HUES48 (cell line): Measurements from ENCODE around the gene NPEPL1.

Experiments used
- H3K27ac ChIP-seq: one replicate; pipeline ENCODE4 v1.7.0; 2013; ENCODE audit warnings: low read depth, low read length, inconsistent platforms
- H3K27me3 ChIP-seq: 2 replicates; pipeline ENCODE4 v1.6.1; 2013; ENCODE audit warnings: mild to moderate bottlenecking, low read length; ENCODE audit not compliant: control insufficient read depth, insufficient read depth
- H3K36me3 ChIP-seq: 2 replicates; pipeline ENCODE4 v1.6.1; 2013; ENCODE audit warnings: low read length; ENCODE audit not compliant: control insufficient read depth, insufficient read depth
- H3K4me1 ChIP-seq: 2 replicates; pipeline ENCODE4 v1.6.1; 2013; ENCODE audit warnings: mild to moderate bottlenecking, low read length; ENCODE audit not compliant: control insufficient read depth, insufficient read depth
- H3K4me3 ChIP-seq: 2 replicates; pipeline ENCODE4 v1.5.1; 2013; ENCODE audit warnings: mild to moderate bottlenecking, low read depth, low read length
- H3K9ac ChIP-seq: 2 replicates; pipeline ENCODE4 v1.6.1; 2013; ENCODE audit warnings: mild to moderate bottlenecking, low read depth, low read length, moderate library complexity
- H3K9me3 ChIP-seq: 2 replicates; pipeline ENCODE4 v1.6.1; 2013; ENCODE audit warnings: low read length; ENCODE audit not compliant: control insufficient read depth, insufficient read depth

Gene NPEPL1

DNA sequence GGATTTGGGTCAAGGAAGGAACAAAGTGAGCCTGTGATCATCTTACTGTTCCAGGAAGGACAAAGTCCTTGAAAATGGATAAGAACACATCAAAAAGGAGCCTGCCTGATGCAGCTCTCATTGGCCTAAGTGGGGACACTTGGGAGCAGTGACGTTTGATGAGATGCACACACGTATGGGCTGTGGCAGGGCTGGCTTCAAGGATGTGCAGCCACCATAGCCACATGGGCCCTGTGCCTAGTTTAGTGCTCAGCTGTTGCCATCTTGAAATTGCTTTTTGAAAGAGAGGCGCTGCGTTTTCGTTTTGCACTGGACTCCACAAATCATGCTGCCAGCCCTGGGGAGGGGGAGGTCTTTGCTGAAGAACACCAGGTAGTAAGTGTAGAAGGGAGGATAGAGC is 6.6 kb upstream of the NPEPL1 start:
- no peaks in the 10 kb centered on the region for H3K36me3 ChIP-seq
- H3K27ac ChIP-seq, result no peak overlapping the region
- no peaks in the 10 kb centered on the region for H3K27me3 ChIP-seq
- H3K9me3 ChIP-seq, result no peaks in the 10 kb centered on the region
- H3K9ac ChIP-seq, result no peak overlapping the region
- H3K4me1 ChIP-seq, result peaks cover 11% of the 10 kb centered on the region
- no peak overlapping the region for H3K4me3 ChIP-seq

DNA sequence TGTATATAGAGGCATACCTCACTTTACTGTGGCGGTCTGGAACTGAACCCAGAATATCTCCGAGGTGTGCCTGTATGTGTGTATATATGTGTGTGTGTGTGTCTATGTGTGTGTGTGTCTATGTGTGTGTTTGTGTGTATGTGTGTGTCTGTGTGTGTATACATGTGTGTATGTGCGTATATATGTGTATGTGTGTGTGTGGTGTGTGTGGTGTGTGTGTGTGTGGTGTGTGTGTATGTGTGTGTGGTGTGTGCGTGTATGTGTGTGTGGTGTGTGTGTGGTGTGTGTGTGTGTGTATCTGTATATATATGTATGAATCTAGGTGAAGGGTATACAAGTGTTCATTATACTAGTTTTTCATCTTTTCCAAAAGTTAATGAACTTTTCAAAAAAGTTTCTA is 4.2 kb upstream of the NPEPL1 start:
- Histone ChIP-seq H3K9ac (no peak overlapping the region), H3K27me3 (no peaks in the 10 kb centered on the region), H3K27ac (no peak overlapping the region), H3K9me3 (no peaks in the 10 kb centered on the region), H3K4me3 (no peak overlapping the region), H3K4me1 (peaks cover 22% of the 10 kb centered on the region), H3K36me3 (no peaks in the 10 kb centered on the region)

DNA sequence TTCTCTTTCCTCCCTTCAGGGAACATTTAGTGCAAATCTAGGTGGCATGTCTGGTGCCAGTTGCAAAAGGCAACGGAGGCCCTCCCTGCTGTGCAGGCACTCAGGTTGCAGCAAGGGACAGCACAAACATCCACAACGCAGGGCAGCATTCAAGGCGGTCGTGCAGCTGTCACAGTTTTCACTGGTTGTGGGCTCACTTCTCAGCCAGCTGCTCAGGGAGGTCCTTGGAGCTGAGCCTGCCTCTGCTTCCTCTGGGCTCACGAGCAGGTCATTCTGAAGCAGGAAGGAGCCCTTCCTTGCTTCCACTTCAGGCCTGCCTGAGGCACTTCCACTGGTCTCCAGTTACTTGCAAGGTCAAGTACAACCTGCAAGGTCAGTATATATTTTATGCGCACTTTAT is 3.8 kb upstream of the NPEPL1 start:
- H3K27ac ChIP-seq, result no peak overlapping the region
- no peak overlapping the region for H3K9ac ChIP-seq
- H3K4me1 ChIP-seq, result peaks cover 24% of the 10 kb centered on the region
- no peak overlapping the region for H3K4me3 ChIP-seq
- no peaks in the 10 kb centered on the region for H3K36me3 ChIP-seq
- H3K9me3 ChIP-seq, result no peaks in the 10 kb centered on the region
- no peaks in the 10 kb centered on the region for H3K27me3 ChIP-seq

DNA sequence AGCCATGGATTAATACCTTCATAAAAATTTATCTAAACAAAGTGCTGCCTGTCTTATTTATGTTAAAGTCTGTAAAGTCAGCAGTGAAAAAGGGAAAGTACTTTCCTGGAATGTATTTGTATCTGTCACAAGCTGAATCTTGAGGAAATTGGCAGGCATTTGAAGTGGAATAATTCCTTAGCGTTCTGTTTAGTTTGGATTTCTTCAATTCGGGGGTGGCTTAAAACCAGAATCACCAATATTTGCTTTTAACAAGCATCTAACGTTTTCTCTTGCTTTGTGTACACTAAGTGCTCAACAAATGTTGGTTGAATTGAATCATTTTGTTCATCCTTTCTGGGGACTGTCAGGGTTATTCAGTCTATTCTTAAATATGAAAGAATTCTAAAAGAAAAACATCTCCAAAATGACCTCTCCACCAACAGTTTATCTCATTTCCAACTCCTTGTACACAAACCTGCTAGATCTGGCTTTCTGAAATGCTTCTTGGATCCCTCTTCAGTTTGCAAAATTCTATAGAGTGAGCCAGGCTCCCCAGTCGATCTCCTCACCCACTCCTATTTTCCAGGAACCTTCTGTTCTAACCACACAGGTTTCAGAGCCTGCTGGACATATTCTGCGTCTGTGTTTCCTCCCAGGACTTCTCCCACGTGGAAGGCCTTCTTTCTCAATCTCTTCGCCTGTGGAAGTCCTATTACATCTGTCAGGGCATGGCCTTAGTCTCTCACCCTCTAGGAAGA is 2.0 kb upstream of the NPEPL1 start:
- H3K4me1 ChIP-seq, result peaks cover 26% of the 10 kb centered on the region
- no peaks in the 10 kb centered on the region for H3K36me3 ChIP-seq
- H3K9me3 ChIP-seq, result no peaks in the 10 kb centered on the region
- no peak overlapping the region for H3K4me3 ChIP-seq
- H3K9ac ChIP-seq, result no peak overlapping the region
- H3K27ac ChIP-seq, result peak overlapping the region; percentile 52
- no peaks in the 10 kb centered on the region for H3K27me3 ChIP-seq

DNA sequence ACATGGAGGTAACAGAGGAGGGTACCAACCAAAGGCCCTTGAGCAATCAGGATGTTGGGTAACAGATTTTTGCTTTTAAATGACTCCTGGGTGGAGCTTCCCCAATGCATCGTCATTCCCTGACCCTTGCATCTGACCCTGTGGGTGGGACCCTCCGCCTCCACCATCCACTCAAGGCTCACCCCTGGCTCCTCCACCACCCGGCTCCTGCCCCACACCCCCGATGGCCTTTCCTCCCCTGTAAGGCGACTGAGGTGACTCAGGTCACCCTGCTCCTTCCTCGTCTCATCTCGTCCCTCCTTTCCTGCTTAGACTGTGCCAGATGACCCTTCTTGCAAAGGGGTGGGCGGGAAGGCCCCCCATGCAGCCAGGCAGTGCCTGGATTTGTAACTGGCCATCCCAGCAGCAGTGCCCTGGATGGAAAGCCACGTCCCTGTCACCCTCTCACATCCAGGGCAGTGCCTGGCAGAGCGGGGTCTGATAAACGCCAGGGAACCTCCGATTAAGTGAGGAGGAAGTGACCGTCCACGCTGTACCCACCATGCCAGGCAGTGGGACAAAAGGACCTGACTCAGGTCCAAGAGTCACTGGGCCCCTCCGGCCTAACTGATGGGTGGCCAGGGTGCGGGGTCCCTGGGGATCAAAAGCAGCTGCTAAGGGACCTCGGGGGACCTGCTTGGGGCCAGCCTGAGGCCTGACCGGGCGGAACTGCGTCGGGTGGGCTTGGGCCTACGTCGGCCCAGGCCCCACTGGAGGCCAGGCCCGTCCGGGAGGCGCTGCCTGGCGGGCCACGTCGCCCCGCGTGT is 624 bp upstream of the NPEPL1 start:
- Histone ChIP-seq H3K36me3 (peaks cover 11% of the 10 kb centered on the region), H3K4me3 (no peak overlapping the region), H3K4me1 (peaks cover 26% of the 10 kb centered on the region), H3K9ac (peak overlapping the region; percentile 39; the same call in 1 of the 2 replicates), H3K9me3 (no peaks in the 10 kb centered on the region), H3K27me3 (no peaks in the 10 kb centered on the region), H3K27ac (peak overlapping the region; percentile 70)

DNA sequence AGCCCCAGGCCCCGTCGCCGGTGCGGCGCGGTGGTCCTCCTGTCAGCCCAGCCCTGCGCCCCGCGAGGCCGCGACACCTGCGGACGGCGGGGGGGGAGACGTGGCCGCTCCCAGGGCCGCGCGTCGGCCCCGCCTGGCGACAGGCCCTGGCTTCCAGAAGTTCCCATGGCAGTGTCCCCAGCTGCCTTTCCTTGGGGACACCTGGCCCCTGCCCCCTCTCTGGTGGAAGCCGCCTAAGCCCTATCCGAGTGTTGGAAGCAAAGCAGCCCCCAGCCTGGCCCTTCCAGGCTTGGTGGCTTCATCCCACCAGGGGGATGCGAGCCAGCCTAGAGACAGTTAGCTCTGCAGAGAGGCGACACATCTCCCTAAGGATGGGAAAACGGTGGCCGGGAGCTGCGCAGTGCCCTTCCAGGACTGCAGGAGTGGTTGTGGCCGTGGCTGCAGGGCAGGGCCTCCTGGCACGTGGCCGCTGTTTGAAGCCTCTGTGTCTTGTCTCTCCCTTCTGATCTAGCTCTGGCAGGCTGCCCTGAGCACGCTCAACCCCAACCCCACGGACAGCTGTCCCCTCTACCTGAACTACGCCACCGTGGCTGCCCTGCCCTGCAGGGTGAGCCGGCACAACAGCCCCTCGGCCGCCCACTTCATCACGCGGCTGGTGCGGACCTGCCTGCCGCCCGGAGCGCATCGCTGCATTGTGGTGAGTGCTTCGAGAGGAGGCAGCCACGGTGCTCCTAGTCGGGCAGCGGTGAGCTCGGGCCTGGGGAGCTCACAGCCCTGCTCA is 816 bp downstream of the NPEPL1 start:
- no peaks in the 10 kb centered on the region for H3K9me3 ChIP-seq
- peak overlapping the region; percentile 52; the same call in 1 of the 2 replicates for H3K4me3 ChIP-seq
- peaks cover 26% of the 10 kb centered on the region for H3K4me1 ChIP-seq
- H3K9ac ChIP-seq, result no peak overlapping the region; the same call in 1 of the 2 replicates
- H3K27ac ChIP-seq, result no peak overlapping the region
- no peaks in the 10 kb centered on the region for H3K27me3 ChIP-seq
- peaks cover 21% of the 10 kb centered on the region for H3K36me3 ChIP-seq

DNA sequence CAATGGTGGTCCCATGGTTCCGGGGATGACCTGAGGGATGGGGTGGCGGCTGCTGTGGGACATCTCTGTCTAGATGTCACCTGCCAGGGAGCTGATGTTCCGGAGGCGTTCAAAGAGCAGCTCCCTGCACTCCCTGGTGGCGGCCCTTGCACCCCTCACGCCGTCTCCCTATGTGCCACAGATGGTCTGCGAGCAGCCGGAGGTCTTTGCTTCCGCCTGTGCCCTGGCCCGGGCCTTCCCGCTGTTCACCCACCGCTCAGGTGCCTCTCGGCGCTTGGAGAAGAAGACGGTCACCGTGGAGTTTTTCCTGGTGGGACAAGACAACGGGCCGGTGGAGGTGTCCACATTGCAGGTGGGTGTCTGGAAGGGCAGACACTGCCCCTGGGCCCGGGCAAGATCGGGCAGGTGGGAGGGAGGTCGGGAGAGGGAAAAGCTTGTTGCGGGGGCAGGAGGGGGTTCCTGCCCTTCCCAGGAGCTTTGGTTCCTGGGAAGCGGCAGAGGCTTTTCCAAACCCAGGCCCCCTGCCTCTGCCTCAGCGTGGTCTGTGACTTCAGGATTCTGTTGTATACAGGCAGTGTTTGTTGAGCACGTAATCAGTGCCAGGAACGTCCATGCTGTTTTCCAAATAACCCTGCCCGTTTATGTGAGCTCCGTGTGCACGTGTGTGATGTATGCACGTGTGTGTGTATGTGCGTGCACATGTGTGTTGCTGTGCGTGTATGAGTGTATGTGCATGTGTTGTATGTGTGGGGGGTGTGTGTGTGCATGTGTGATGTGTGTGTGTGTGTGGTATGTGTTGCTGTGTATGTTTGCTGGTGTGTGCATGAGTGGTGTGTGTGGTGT is 1.9 kb downstream of the NPEPL1 start:
- no peaks in the 10 kb centered on the region for H3K9me3 ChIP-seq
- peaks cover 30% of the 10 kb centered on the region for H3K36me3 ChIP-seq
- H3K27ac ChIP-seq, result no peak overlapping the region
- no peak overlapping the region for H3K4me3 ChIP-seq
- H3K27me3 ChIP-seq, result no peaks in the 10 kb centered on the region
- H3K4me1 ChIP-seq, result peaks cover 21% of the 10 kb centered on the region
- H3K9ac ChIP-seq, result no peak overlapping the region

DNA sequence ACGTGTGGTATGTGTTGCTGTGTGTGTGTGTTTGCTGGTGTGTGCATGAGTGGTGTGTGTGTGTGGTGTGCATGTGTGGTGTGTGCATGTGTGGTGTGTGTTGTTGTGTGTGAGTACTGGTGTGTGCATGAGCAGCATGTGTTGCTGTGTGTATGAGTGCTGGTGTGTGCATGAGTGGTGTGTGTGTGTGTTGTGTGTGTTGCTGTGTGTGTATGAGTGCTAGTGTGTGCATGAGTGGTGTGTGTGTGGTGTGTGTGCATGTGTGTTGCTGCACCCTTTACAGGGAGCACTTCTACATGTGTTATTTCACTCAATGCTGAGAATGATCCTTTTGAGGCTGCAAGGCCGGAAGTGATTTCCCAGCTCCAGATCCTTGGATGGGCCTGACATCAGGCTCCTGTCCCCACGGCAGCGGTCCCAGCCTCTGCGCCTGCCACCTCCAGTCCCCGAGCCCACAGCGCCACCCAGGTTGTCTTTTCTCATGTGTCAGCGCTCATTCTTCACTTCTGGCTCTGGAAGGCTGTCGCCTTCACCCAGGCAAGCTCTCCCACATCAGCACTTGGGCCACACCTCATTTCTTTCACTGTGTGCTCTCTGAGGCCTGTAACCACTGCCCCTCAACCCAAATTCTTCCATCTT is 2.6 kb downstream of the NPEPL1 start:
- peaks cover 20% of the 10 kb centered on the region for H3K4me1 ChIP-seq
- H3K4me3 ChIP-seq, result no peak overlapping the region
- no peaks in the 10 kb centered on the region for H3K27me3 ChIP-seq
- no peaks in the 10 kb centered on the region for H3K9me3 ChIP-seq
- H3K36me3 ChIP-seq, result peaks cover 37% of the 10 kb centered on the region
- no peak overlapping the region for H3K27ac ChIP-seq
- no peak overlapping the region for H3K9ac ChIP-seq

DNA sequence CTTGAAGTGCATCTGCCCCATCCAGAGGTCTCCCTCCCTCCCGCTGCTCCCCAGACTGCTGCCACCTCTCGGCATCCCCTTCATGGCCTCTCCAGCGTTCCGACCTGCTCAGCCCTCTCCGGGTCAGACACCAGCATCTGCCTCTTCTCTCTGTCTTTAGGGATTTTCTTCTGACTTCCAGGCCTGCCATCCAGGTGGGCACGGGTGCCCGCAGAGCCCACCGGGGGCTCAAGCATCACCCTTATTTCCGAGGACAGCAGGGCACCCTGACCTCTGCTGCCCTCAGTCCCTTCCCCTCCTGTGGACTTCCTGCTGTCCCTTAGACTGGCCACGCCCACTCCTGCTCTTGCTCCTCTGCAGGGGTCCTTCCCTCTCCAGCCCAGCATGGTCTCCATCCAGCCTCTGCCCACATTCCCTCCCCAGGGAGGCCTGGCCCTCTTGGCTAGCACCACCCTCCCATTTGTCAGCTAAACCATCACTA is 3.3 kb downstream of the NPEPL1 start:
- H3K4me3 ChIP-seq, result no peak overlapping the region
- H3K9me3 ChIP-seq, result no peaks in the 10 kb centered on the region
- H3K27ac ChIP-seq, result no peak overlapping the region
- no peak overlapping the region for H3K9ac ChIP-seq
- no peaks in the 10 kb centered on the region for H3K27me3 ChIP-seq
- peaks cover 44% of the 10 kb centered on the region for H3K36me3 ChIP-seq
- peaks cover 15% of the 10 kb centered on the region for H3K4me1 ChIP-seq
